Astrocyte (in vitro differentiated cells and primary cell): ENCODE data around the gene ZNF487.

Experiments
- EZH2 ChIP-seq: IDR thresholded peaks from 2 replicates; pipeline ENCODE4 v1.6.1; 2012; ENCODE audit warnings: mild to moderate bottlenecking, low read length, inconsistent platforms; ENCODE audit not compliant: insufficient read depth
- TF ChIP-seq, protein P1 (sequence below): IDR thresholded peaks from 2 replicates; pipeline ENCODE4 v1.5.1; 2011; ENCODE audit warnings: low read depth, mild to moderate bottlenecking, inconsistent platforms, low read length, moderate library complexity; ENCODE audit not compliant: insufficient read depth

DNA sequence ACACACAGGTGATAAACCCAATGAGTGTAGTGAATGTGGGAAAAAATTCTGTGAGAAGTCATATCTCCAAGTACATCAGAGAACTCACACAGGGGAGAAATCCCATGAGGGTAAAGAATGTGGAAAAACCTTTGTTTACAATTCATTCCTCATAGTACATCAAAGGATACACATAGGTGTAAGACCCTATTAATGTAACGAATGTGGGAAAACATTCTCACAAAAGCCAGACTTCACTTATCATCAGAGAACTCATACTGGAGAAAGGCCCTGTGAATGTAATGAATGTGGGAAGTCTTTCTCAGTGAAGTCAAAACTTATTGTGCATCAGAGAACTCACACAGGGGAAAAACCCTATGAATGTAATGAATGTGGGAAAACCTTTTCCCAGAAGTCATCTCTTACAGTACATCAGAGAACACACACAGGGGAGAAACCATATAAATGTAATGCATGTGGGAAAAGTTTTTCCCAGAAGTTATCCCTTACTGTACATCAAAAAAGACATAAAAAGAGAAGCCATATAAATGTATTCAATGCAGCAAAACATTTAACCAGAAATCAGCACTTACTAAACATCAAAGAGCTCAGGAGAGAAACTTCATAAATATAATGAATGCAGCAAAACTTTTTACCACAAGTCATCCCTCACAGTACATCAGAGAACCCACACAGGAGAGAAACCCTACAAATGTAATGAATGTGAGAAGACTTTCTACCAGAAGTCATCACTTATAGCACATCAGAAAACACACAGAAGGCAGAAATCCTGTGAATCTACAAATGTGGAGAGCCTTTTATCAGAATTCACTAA lies 87.7 kb downstream of the ZNF487 start:
- no peak for TF ChIP-seq EZH2
- TF ChIP-seq, protein P1, sequence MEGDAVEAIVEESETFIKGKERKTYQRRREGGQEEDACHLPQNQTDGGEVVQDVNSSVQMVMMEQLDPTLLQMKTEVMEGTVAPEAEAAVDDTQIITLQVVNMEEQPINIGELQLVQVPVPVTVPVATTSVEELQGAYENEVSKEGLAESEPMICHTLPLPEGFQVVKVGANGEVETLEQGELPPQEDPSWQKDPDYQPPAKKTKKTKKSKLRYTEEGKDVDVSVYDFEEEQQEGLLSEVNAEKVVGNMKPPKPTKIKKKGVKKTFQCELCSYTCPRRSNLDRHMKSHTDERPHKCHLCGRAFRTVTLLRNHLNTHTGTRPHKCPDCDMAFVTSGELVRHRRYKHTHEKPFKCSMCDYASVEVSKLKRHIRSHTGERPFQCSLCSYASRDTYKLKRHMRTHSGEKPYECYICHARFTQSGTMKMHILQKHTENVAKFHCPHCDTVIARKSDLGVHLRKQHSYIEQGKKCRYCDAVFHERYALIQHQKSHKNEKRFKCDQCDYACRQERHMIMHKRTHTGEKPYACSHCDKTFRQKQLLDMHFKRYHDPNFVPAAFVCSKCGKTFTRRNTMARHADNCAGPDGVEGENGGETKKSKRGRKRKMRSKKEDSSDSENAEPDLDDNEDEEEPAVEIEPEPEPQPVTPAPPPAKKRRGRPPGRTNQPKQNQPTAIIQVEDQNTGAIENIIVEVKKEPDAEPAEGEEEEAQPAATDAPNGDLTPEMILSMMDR: no peak
